DOHH2 (cell line): ENCODE measurements around the gene ITGB5.

Source experiments
- CTCF ChIP-seq: fragments of 200-600 bp; sonication (generic); IDR thresholded peaks from one replicate; pipeline ENCODE4 v1.5.1; 2014; ENCODE audit warnings: antibody characterized with exemption, mild to moderate bottlenecking, low read depth, low read length; ENCODE audit not compliant: poor library complexity, severe bottlenecking
- EZH2phosphoT487 ChIP-seq: fragments of 200-600 bp; sonication (generic); IDR thresholded peaks from 2 replicates; pipeline ENCODE4 v1.6.1; 2017; ENCODE audit warnings: borderline replicate concordance, mild to moderate bottlenecking, antibody characterized with exemption, low read length, moderate library complexity, mixed read lengths

GRCh38 chr3:124787476-124788195 is 99.5 kb downstream of the ITGB5 start:
- TF ChIP-seq CTCF = no peak
- TF ChIP-seq EZH2phosphoT487 = no peak
